CD4-positive, alpha-beta T cell treated with Interleukin-6 for 4 hours (primary cell): ENCODE results near the gene RSPH6A.
"Not testable (repeated sequence)": the region's sequence is repeated elsewhere in the genome, so short reads cannot be mapped to it uniquely, and the experiment has no call there.

Experiments
- DNase-seq: peaks from one replicate; pipeline ENCODE4 v3.0.0-alpha.2; 2020; ENCODE audit warnings: mixed read lengths

RSPH6A gene

DNA sequence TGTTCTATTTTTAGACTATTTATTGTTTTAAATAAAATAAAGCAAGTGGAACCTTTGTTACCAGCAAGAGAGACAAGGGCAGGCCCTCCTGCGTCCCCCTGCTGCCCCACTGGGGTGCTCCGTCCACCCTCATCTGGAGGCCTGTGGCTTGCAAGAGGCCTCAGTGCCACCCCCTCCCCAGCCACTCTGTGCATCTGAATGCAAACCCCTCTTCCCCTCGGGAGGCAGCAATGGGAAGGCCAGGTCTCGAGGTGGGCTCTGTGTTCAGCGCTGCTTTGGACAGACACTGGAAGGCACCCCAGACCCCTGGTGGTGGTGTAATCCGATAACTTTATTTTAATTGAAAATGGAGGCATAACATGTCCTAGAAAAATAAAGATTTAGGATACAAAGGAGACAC is 50.6 kb downstream of the RSPH6A start:
- DNase-seq, result no peak

- DNase-seq, result no peak
Measured at GRCh38 chr19:45763691-45764294, 51.3 kb downstream of the RSPH6A start.

- no peak for DNase-seq
Measured at GRCh38 chr19:45762870-45763631, 52.1 kb downstream of the RSPH6A start.

GRCh38 chr19:45761714-45762113 is 53.4 kb downstream of the RSPH6A start:
- no peak for DNase-seq

DNA sequence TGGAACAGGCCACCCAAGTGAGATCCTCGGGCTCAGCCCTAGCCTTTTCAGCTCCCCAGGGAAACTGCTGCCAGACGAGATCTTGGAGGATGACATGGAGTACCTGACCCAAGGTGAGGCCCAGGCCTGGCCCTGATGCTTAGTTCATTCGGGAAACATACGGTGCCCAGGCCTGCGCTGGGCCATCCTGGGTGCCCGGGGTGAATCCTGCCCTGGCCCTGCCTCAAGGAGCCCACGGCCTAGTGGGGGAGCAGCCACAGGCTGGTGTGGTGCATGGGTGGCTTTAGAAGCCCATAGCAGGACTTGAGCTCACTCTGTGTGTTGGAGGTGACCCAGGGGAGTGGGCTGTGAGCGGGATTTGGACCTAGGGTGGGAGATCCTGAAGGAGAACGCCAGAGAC is 56.2 kb downstream of the RSPH6A start:
- DNase-seq, result no peak

- DNase-seq, result no peak
Measured at GRCh38 chr19:45757695-45758094, 57.4 kb downstream of the RSPH6A start.

DNA sequence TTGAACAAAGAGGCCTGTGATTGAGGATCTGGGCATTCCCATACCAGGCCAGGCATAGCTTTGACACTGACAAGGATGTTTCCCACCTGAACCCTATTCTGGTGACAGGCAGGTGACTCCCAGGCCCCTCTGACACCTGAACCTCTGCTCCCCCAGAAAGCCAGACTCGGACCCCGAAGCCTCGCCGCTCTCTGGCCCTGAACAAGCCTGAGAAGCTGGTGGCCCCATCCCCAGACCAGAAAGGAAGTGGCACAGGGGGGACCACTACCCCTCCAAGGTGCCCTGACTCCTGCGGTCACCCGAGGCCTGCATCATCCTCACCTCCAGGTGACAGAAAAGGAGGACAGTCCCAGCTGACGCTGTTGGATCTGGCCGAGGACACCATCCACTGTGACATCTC is 60.8 kb downstream of the RSPH6A start:
- DNase-seq, result no peak

DNA sequence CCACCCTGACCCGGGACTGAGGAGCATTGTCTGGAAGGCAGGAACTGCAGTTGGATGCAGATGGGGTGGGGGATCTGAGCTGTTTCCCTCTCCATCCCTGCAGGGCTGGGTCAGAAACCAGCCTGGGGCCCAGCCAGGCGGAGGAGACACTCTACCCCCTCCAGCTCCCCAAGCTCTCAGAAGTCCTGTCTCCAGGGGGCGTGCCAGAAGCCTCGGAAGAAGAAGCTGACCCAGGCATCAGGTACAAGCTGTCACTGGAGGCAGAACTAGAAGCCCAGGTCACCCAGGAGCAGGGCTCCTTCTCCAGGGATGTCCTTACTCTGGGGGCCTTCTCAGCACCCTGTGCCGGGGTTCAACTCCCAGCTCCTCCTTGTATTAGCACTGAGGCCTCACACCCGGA is 61.6 kb downstream of the RSPH6A start:
- no peak for DNase-seq

DNA sequence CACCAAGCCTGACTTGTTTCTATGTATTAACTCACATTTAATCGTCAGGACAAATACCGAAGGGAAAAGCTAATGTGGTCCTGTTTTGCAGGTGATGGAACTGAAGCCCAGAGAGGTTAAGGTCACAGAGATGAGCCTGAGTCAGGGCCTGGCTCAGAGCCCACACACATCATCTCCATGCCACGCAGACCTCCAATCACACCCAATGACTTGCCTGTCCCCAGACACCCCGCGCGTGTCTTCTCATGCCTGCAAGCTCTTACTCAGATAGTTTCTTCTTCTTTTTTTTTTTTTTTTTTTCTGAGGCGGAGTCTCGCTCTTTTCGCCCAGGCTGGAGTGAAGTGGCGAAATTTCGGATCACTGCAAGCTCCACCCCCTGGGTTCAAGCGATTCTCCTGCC is 62.5 kb downstream of the RSPH6A start:
- DNase-seq, result no peak

DNA sequence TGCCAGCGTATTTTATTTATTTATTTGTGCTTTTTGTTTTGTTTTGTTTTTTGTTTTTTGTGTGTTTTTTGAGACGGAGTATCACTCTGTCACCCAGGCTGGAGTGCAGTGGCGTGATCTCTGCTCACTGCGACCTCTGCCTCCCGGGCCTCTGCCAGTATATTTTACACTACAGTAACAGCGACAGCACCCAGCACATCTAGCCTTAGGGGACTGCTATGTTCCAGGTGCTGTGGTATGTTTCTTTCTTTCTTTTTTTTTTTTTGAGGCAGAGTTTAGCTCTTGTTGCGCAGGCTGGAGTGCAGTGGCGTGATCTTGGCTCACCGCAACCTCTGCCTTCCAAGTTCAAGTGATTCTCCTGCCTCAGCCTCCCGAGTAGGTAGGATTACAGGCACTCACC is 63.6 kb downstream of the RSPH6A start:
- DNase-seq, result not testable (repeated sequence)

GRCh38 chr19:45747513-45747912 is 67.6 kb downstream of the RSPH6A start:
- no peak for DNase-seq

DNA sequence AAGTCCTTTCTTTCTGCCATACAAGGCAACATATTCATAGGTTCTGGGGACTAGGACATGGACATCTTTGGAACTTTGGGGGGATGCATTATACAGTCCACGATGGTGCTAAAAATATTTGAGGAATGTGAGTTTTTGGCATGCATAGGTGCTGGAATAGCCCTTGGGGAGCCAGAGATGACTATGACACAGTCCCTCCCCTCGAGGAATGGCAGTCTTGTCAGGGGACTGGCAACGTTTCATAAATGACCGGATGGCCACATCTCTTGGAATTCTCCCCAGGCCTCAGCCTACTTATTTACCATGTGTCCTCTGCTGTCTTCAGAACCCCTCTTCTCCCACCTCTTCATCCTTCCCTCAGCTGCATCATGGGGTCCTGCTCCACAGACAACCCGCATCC is 68.2 kb downstream of the RSPH6A start:
- DNase-seq, result no peak
